Left lung (tissue), 10 donors: ENCODE measurements around the gene RPTOR. TPM values are rescaled to one million over a fixed set of nuclear protein-coding genes. Genes with fewer than 3 reads are reported as not detected.

Experiments used
- ATAC-seq: fragments of 200-7000 bp; cut with Tn5 transposase; one replicate; pipeline ENCODE4 v1.9.1; 2020; ENCODE audit warnings: moderate library complexity
- DNase-seq, 4 donors: peaks; one replicate each; pipeline ENCODE4 v3.0.0-alpha.2; 2013 to 2020
- H3K27ac ChIP-seq, 2 donors: fragments of 200-600 bp; sonication (generic) in 1 of 2; one replicate each; pipeline versions ENCODE4 v1.5.0 to v1.8.0; 2020 to 2021
- H3K27me3 ChIP-seq, 2 donors: fragments of 200-600 bp; sonication (generic) in 1 of 2; one replicate each; pipeline versions ENCODE4 v1.5.0 to v1.8.0; 2020 to 2021
- H3K36me3 ChIP-seq, 2 donors: fragments of 200-600 bp; sonication (generic) in 1 of 2; one replicate each; pipeline versions ENCODE4 v1.5.0 to v1.8.0; 2020 to 2021
- H3K4me1 ChIP-seq, 2 donors: fragments of 200-600 bp; one replicate each; pipeline ENCODE4 v1.8.0; 2021
- H3K4me3 ChIP-seq, 2 donors: fragments of 200-600 bp; sonication (generic) in 1 of 2; one replicate each; pipeline versions ENCODE4 v1.5.0 to v1.8.0; 2020 to 2021; ENCODE audit warnings: mild to moderate bottlenecking in 1 of 2
- H3K9me3 ChIP-seq, 2 donors: fragments of 200-600 bp; sonication (generic) in 1 of 2; one replicate each; pipeline versions ENCODE4 v1.5.0 to v1.8.0; 2020 to 2021
- intact Hi-C, 2 donors: fragments of 100-400 bp; cut with DNase I; formaldehyde crosslinking; loops; one replicate each; pipeline versions ENCODE4 v1.11.2 to v1.14.2; 2022
- polyA plus RNA-seq, 6 donors: library from polyadenylated mRNA; unstranded; fragments of 120-200 nt; gene quantifications; one replicate each; pipeline ENCODE4 v1.2.1, GENCODE V29; 2013; ENCODE audit not compliant: insufficient read length in 6 of 6
- total RNA-seq, 2 donors: library from RNA; stranded (reverse); fragmentation: NEBNext Ultra II Directional; extraction: Animal tissue kit (Norgen Biotek cat#: 25700); gene quantifications; one replicate each; pipeline ENCODE4 v1.2.1, GENCODE V29; 2021
- TF ChIP-seq, protein P1 (sequence below), 2 donors: fragments of 200-600 bp; sonication (generic) in 1 of 2; IDR thresholded peaks; one replicate each; pipeline versions ENCODE4 v1.5.0 to v1.8.0; 2021; ENCODE audit warnings: antibody characterized with exemption in 2 of 2
- donor health status: DM: no; HTN: yes; CAD: no.
- donor health status: DM: no; HTN: no; CAD: no.

The RPTOR gene
- total and polyA plus RNA-seq, 8 donors, result 14.2 to 39.2 (median 20.7) TPM

DNA sequence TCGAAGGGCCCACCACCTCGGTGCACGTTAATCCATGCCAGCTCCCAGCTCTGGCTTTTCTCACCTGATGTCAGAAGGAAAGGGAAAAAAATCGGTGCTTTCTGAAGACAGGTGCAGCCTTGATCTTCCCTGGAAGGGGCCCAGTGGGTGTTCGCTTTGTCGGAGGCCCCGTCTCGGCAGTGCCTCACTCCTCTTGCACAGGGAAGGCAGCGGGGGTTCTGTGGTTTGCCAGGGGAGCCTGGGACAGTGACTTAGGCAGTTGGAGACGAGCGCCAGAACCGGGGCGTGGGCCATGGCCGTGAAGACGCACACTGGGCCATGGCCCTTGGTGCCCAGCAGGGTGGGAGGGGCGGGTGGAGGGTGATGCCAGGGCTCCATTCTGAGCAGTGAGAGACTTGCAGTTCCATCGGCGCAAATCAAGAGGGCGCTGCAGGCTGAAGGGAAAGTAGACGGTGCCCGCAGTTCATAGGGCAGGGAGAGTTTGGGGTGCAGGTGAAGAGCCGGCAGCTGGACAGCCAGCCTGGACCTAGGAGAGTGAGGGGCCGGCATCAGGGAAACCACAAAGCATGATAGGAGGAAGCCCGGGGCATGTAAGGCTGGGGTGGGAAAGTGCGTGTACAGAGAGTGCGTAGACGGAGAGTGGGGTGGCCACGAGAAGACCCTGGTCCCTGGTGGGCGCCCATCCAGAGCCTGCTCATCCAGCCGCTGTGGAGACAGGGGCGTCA lies 345.7 kb downstream of the RPTOR start:
- intact Hi-C loops, result no loop called here
- ATAC-seq, result no peak
- DNase-seq, result peak in 1 of 4 donors; percentile 62
- H3K4me1 ChIP-seq, result peaks cover 14 to 23% of the 10 kb centered on the region in 2 donors
- peaks cover 0 to 71% of the 10 kb centered on the region in 2 donors for H3K36me3 ChIP-seq
- TF ChIP-seq, protein P1, sequence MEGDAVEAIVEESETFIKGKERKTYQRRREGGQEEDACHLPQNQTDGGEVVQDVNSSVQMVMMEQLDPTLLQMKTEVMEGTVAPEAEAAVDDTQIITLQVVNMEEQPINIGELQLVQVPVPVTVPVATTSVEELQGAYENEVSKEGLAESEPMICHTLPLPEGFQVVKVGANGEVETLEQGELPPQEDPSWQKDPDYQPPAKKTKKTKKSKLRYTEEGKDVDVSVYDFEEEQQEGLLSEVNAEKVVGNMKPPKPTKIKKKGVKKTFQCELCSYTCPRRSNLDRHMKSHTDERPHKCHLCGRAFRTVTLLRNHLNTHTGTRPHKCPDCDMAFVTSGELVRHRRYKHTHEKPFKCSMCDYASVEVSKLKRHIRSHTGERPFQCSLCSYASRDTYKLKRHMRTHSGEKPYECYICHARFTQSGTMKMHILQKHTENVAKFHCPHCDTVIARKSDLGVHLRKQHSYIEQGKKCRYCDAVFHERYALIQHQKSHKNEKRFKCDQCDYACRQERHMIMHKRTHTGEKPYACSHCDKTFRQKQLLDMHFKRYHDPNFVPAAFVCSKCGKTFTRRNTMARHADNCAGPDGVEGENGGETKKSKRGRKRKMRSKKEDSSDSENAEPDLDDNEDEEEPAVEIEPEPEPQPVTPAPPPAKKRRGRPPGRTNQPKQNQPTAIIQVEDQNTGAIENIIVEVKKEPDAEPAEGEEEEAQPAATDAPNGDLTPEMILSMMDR (IDR thresholded peaks at IDR 0.05), result no peak
- no peak overlapping the region for H3K27ac ChIP-seq
- no peaks in the 10 kb centered on the region for H3K9me3 ChIP-seq
- H3K4me3 ChIP-seq, result no peak overlapping the region
- H3K27me3 ChIP-seq, result no peaks in the 10 kb centered on the region

DNA sequence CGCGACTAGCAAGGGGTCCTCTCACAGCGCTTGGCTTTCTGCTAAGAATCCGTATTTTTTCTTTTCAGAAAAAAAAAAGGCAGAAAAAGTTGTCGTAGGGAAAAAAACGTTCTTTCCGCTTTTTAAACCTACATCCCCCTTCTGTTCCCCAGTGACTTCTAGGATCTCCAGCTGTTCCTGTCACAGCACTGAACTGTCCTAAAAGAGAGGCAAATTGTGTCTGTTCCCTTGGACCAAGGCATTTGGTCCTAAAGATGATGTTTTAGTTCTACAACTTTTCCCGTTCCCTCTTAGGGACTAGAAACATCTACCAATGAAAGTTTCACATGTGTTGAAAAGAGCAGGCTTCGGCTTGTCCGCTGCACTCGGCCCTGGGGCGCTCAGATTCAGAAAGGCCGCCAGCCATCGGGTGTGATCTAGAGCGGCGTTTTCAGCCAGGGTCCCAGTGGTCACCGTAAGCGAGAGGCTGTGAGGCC lies 346.3 kb downstream of the RPTOR start:
- ATAC-seq (no peak), DNase-seq (no peak)
- H3K36me3 ChIP-seq, result peaks cover 0 to 72% of the 10 kb centered on the region in 2 donors
- peak overlapping the region; percentile 74 to 78 for H3K27ac ChIP-seq
- no peaks in the 10 kb centered on the region for H3K27me3 ChIP-seq
- H3K9me3 ChIP-seq, result no peaks in the 10 kb centered on the region
- TF ChIP-seq, protein P1 (IDR thresholded peaks at IDR 0.05), result no peak
- no peak overlapping the region for H3K4me3 ChIP-seq
- peaks cover 14 to 23% of the 10 kb centered on the region in 2 donors for H3K4me1 ChIP-seq
- intact Hi-C loops, result no loop called here

DNA sequence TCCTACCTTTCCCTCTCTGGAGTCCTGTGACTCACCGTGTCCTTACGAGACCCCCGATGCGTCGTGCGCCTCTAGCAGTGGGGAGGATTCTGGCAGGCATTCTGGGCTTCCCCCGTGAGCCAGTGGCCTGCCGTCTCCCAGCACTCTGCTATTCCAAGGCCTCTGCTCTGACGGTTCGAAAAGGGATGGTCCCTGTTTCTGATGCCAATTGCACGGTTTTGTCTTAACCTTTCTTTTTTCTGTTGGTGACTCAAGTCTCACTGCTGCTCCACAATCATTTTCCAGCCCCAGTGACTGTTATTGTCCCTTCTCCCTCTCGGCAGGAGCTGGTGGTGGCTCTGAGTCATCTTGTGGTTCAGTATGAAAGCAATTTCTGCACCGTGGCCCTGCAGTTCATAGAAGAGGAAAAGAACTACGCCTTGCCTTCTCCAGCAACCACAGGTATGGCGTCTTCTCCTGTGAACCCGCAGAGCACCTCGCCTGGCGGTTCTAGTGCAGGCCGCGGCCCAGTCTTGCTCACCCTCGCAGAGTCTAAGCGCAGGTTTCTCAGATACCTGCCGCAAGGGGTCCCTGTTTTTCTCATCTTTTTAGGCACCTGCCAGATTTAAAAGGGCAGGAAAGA lies 346.9 kb downstream of the RPTOR start:
- H3K36me3 ChIP-seq, result peaks cover 0 to 72% of the 10 kb centered on the region in 2 donors
- peaks cover 14 to 23% of the 10 kb centered on the region in 2 donors for H3K4me1 ChIP-seq
- peak; percentile 65 for ATAC-seq
- peak in 2 of 4 donors; percentile 56 to 65 for DNase-seq
- H3K4me3 ChIP-seq, result no peak overlapping the region
- H3K27me3 ChIP-seq, result no peaks in the 10 kb centered on the region
- TF ChIP-seq, protein P1 (IDR thresholded peaks at IDR 0.05), result no peak
- intact Hi-C loops, result no loop called here
- peak overlapping the region; percentile 74 to 78 for H3K27ac ChIP-seq
- H3K9me3 ChIP-seq, result no peaks in the 10 kb centered on the region

DNA sequence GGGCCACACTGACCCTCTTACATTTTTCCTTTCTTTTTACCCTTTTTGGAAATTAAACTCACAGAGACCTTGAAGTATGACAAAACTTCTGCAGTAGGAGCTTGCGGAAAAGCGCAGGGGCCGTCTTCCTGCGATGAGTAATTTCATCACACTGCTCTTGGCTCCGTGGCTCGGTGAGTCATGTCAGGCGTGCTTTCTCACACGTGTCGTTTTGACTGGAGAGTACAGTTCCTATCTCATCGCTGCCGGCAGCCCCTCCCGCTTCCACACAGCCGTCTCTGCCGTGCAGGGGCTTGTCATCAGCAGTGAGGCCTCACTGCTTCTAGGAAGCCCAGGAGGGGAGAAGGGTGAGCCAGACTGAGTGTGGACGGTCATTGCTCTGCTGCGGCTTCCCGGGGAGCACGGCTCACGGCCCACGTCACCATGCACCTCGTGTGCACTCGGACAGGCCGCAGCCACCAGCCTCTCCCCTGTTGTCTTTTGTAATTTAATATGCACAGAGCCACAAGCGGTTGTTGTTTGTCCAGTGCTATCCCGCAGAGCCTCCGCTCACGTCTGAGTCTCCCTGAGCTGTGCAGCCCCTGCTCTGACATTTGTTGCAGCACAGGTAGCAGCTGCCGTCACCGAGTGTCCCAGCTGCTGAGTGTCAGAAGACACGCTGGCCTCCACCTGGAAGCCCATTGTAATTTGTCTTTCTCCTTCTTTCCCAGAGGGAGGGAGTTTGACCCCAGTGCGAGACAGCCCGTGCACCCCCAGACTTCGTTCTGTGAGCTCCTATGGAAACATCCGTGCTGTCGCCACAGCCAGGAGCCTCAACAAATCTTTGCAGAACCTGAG lies 347.6 kb downstream of the RPTOR start:
- intact Hi-C loops, result no loop called here
- H3K36me3 ChIP-seq, result peaks cover 0 to 74% of the 10 kb centered on the region in 2 donors

More for the DNA sequence above, 347.6 kb downstream of the RPTOR start:
- no peaks in the 10 kb centered on the region for H3K9me3 ChIP-seq
- ATAC-seq (peak; percentile 87), DNase-seq (peak in 2 of 4 donors; percentile 84 to 90)
- TF ChIP-seq, protein P1 (IDR thresholded peaks at IDR 0.05), result no peak
- H3K27ac ChIP-seq, result peak overlapping the region; percentile 74 to 78
- H3K4me3 ChIP-seq, result no peak overlapping the region
- H3K4me1 ChIP-seq, result peaks cover 14 to 23% of the 10 kb centered on the region in 2 donors
- H3K27me3 ChIP-seq, result no peaks in the 10 kb centered on the region
